Neuron (in vitro differentiated cells): Measurements from ENCODE around the gene C1orf226.

Experiments used
- H2AFZ ChIP-seq: one replicate; pipeline ENCODE4 v1.6.1; 2013; ENCODE audit warnings: low read depth, mild to moderate bottlenecking, inconsistent platforms, low read length, moderate library complexity
- H3K27me3 ChIP-seq: one replicate; pipeline ENCODE4 v1.6.1; 2013; ENCODE audit warnings: low read length; ENCODE audit not compliant: insufficient read depth
- H3K36me3 ChIP-seq: one replicate; pipeline ENCODE4 v1.6.1; 2013; ENCODE audit warnings: low read length; ENCODE audit not compliant: insufficient read depth
- H3K4me1 ChIP-seq: one replicate; pipeline ENCODE4 v1.6.1; 2013; ENCODE audit warnings: low read length; ENCODE audit not compliant: insufficient read depth
- H3K4me3 ChIP-seq: 2 replicates; pipeline ENCODE4 v1.5.1; 2013; ENCODE audit warnings: mild to moderate bottlenecking, low read length, moderate library complexity
- H3K9me3 ChIP-seq: one replicate; pipeline ENCODE4 v1.6.1; 2013; ENCODE audit warnings: low read length

C1orf226 gene

GRCh38 chr1:162358928-162359327, 22.6 kb upstream of the C1orf226 start:
- Histone ChIP-seq H2AFZ (no peak overlapping the region), H3K36me3 (peaks cover 21% of the 10 kb centered on the region), H3K27me3 (no peaks in the 10 kb centered on the region), H3K9me3 (no peaks in the 10 kb centered on the region), H3K4me1 (peaks cover 13% of the 10 kb centered on the region), H3K4me3 (no peak overlapping the region)

DNA sequence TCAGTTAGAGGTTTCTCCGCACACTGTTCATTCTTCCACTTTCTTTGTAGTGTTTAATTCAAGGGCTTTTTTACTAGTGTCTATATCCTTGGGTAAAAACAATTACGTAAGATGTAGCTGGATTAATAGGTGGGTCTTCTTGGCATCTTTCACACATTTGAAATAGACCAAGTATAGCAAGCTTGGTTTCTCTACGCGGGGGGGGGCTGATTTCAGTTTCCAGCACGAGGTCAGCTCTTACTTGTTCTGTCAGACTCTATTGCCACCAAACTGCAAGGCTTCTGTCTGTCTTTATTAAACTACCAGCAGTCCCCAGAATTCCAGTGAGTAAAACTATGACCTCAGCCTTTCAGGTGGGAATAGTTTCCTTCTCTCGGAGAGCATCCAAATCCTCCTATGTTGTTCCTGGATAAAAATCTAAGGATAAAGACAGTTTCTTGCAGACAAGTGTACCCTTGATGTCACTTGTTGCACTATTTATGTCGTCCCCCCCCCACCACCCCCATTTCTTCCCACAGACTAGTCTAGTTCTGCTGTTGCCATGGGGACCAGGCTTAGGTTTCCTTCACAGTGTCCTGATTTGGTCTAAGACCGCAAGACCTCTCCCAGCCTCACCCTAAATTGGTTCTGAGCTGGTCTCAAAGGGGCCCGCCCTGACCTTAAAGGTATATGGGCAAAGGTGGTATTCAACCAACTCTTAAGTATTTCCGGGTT, 21.8 kb upstream of the C1orf226 start:
- peaks cover 13% of the 10 kb centered on the region for H3K4me1 ChIP-seq
- peaks cover 21% of the 10 kb centered on the region for H3K36me3 ChIP-seq
- H2AFZ ChIP-seq: no peak overlapping the region
- no peaks in the 10 kb centered on the region for H3K27me3 ChIP-seq
- H3K4me3 ChIP-seq: no peak overlapping the region
- no peaks in the 10 kb centered on the region for H3K9me3 ChIP-seq

DNA sequence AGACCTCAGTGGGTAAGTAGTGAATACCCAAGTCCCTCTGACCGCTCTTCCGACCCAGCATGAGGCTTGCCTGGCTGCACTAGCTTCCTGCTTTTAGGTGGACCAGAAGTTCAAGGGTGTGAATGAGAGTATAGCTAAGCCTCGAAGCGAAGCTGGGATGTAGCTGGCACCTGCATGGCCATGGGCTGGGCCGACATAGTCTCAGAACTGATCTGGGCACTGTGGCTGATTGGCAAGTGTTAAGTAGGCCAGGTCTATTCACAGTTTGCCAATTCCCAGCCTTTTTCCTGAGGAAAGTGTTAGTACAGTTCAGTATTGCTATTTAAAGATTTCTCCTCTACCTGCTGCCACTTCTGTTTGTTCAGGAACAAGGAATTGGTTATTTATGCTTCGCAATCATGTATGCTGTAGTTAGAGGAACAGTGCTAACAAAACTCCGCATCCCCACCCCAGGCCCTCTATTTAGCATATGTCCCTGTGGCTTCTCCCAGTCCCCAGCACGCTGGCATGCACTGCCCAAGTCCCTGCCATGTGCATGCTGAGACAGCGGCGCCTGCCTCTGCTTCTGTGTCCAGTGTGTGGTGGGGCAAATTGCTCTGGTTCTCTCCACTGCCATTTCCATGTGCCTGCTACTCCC, 21.2 kb upstream of the C1orf226 start:
- Histone ChIP-seq H3K4me1 (peaks cover 13% of the 10 kb centered on the region), H2AFZ (no peak overlapping the region), H3K9me3 (no peaks in the 10 kb centered on the region), H3K4me3 (no peak overlapping the region), H3K27me3 (no peaks in the 10 kb centered on the region), H3K36me3 (peaks cover 18% of the 10 kb centered on the region)

DNA sequence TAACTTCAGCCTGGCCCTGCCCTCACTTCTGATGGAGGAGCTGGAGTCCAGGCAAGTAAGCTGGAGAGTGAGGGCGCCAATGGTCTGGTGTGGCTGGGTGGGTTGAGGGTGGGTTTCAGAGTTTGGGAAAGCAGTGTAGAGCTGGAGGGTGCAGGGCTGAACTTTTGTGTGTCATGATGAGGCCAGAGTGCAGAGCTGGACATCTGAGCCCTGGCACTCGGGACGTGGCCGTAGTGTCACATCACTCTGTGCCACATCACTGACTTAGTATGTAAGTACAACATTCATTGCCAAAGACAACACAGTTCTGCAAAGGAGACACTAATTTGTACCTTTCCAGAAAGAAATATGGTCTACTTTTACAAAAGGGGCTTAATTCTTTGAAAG, 20.7 kb upstream of the C1orf226 start:
- no peak overlapping the region for H2AFZ ChIP-seq
- H3K4me1 ChIP-seq: peaks cover 13% of the 10 kb centered on the region
- H3K9me3 ChIP-seq: no peaks in the 10 kb centered on the region
- no peaks in the 10 kb centered on the region for H3K27me3 ChIP-seq
- peaks cover 13% of the 10 kb centered on the region for H3K36me3 ChIP-seq
- H3K4me3 ChIP-seq: no peak overlapping the region

DNA sequence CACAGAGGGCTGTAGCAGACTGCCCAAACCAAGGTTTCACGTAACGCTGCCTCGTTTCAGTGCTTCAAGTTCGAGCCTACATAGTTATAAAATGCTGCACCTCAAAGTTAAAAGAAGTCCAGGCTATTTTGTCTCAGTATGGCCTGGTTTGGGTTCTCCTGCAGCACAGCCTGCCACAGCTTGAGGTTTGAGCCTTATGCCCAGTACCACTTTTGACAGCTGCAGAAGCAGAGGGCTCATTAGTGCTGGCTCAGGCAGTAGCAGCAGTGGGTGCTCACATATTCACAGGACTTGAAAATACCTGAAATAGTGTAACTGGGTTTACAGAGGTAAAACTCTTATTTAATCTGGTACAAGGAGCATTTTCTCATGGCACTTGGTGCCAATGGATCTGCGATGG, 20.2 kb upstream of the C1orf226 start:
- peaks cover 13% of the 10 kb centered on the region for H3K4me1 ChIP-seq
- no peak overlapping the region for H3K4me3 ChIP-seq
- H3K27me3 ChIP-seq: no peaks in the 10 kb centered on the region
- no peak overlapping the region for H2AFZ ChIP-seq
- H3K9me3 ChIP-seq: no peaks in the 10 kb centered on the region
- peaks cover 11% of the 10 kb centered on the region for H3K36me3 ChIP-seq

DNA sequence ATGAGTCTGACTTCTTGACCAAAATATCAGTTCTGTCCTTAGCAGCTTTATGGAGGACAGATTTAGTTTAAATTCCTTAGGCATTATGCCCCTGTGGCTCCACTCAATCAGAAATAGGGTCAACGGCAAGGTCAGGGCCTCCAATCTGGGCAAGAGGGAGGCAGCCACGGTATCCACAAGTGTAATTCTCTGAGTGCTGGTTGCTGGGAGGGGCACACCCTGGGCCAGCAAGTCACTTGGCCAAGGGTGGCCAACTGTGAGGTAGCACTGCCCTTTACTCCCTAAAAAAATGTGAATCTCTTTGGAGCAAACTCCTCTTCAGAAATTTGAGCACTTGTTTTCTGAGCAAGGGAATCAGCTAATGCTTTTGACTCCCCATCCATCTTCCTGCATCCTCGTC, 17.7 kb upstream of the C1orf226 start:
- Histone ChIP-seq H3K4me3 (no peak overlapping the region), H3K4me1 (peaks cover 2% of the 10 kb centered on the region), H2AFZ (no peak overlapping the region), H3K36me3 (peaks cover 20% of the 10 kb centered on the region), H3K9me3 (no peaks in the 10 kb centered on the region), H3K27me3 (no peaks in the 10 kb centered on the region)

GRCh38 chr1:162364498-162364897, 17.0 kb upstream of the C1orf226 start:
- Histone ChIP-seq H3K27me3 (no peaks in the 10 kb centered on the region), H3K9me3 (no peaks in the 10 kb centered on the region), H3K36me3 (peaks cover 23% of the 10 kb centered on the region), H3K4me1 (no peaks in the 10 kb centered on the region), H2AFZ (no peak overlapping the region), H3K4me3 (no peak overlapping the region)

DNA sequence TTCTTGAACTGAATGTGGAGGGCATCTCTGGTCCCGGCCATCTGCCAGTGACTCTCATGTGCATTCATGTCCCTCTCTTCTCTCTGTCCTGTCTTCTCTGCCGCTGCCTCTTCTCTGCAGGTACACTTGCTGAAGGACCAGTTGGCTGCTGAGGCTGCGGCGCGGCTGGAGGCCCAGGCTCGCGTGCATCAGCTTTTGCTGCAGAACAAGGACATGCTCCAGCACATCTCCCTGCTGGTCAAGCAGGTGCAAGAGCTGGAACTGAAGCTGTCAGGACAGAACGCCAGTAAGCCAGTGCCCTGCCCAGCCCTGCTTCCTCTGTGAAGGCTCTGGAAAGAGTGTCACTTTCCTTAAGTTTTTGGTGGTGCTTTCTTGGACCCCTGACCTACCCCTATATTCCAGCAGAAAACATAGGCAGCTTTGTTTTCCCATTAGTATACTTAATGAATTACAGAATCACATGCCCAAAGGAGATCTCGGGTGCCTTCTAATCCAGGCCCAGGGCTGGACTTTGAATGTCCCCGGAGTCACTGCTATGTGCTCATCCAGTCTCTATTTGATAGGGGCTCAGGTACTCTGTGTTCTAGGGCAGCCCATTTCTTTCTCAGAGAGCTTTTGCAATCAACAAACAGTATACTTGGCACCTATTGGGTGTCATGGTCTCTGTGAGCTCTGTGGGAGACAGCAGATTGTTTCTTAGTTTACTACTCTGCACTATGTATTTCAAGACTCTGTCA, 16.1 kb upstream of the C1orf226 start:
- Histone ChIP-seq H3K27me3 (no peaks in the 10 kb centered on the region), H3K36me3 (peaks cover 26% of the 10 kb centered on the region), H2AFZ (no peak overlapping the region), H3K4me3 (no peak overlapping the region), H3K4me1 (no peaks in the 10 kb centered on the region), H3K9me3 (no peaks in the 10 kb centered on the region)

GRCh38 chr1:162366149-162366548, 15.4 kb upstream of the C1orf226 start:
- H3K4me1 ChIP-seq: no peaks in the 10 kb centered on the region
- no peak overlapping the region for H2AFZ ChIP-seq
- H3K9me3 ChIP-seq: no peaks in the 10 kb centered on the region
- peaks cover 26% of the 10 kb centered on the region for H3K36me3 ChIP-seq
- no peaks in the 10 kb centered on the region for H3K27me3 ChIP-seq
- no peak overlapping the region for H3K4me3 ChIP-seq

- Histone ChIP-seq H3K36me3 (peaks cover 22% of the 10 kb centered on the region), H3K27me3 (no peaks in the 10 kb centered on the region), H3K4me3 (no peak overlapping the region), H3K9me3 (no peaks in the 10 kb centered on the region), H2AFZ (no peak overlapping the region), H3K4me1 (no peaks in the 10 kb centered on the region)
These were observed 14.9 kb upstream of the C1orf226 start for GRCh38 chr1:162366671-162367070.

DNA sequence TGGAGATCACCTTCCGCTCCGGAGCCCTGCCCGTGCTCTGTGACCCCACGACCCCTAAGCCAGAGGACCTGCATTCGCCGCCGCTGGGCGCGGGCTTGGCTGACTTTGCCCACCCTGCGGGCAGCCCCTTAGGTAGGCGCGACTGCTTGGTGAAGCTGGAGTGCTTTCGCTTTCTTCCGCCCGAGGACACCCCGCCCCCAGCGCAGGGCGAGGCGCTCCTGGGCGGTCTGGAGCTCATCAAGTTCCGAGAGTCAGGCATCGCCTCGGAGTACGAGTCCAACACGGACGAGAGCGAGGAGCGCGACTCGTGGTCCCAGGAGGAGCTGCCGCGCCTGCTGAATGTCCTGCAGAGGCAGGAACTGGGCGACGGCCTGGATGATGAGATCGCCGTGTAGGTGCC, 14.5 kb upstream of the C1orf226 start:
- Histone ChIP-seq H3K27me3 (no peaks in the 10 kb centered on the region), H3K4me1 (no peaks in the 10 kb centered on the region), H3K36me3 (peaks cover 22% of the 10 kb centered on the region), H3K4me3 (no peak overlapping the region), H2AFZ (no peak overlapping the region), H3K9me3 (no peaks in the 10 kb centered on the region)

- Histone ChIP-seq H3K36me3 (peaks cover 22% of the 10 kb centered on the region), H3K9me3 (no peaks in the 10 kb centered on the region), H3K4me1 (no peaks in the 10 kb centered on the region), H3K27me3 (no peaks in the 10 kb centered on the region), H2AFZ (no peak overlapping the region), H3K4me3 (no peak overlapping the region)
These were observed 13.8 kb upstream of the C1orf226 start for GRCh38 chr1:162367772-162368171.

DNA sequence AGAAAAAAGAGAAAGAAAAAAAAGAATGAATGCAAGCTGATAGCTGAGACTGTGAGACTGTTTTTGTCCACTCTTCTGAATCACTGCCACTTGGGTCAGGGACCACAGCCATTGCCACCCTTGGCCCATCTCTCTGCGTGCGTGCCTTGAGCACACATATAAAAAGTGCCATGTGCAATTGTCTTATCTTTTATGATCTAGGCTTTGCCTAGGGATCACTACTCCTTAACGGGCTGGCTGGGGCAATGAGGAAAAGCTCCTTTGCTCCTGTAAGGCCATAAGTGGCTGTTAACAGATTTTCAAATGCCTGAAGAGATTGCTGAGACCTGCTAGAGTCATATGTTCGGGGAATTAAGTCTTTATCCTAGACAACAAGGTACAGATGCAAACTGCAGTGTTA, 13.1 kb upstream of the C1orf226 start:
- H3K9me3 ChIP-seq: no peaks in the 10 kb centered on the region
- H3K36me3 ChIP-seq: peaks cover 22% of the 10 kb centered on the region
- no peak overlapping the region for H2AFZ ChIP-seq
- no peak overlapping the region for H3K4me3 ChIP-seq
- H3K4me1 ChIP-seq: no peaks in the 10 kb centered on the region
- H3K27me3 ChIP-seq: no peaks in the 10 kb centered on the region
